ENCODE results near the gene EVA1B. TPM values are rescaled to one million over a fixed set of nuclear protein-coding genes. Genes with fewer than 3 reads are reported as not detected.

The EVA1B gene
- total and polyA plus RNA-seq, 2 of the 13 experiments (the other 11 are each of a cell fraction or from before 2014, with no cell fraction given): 3.9 to 6.6 TPM

- TF ChIP-seq USF2 (IDR thresholded peaks at IDR 0.05; ENCODE audit: low read depth, low read length): no peak
- no peak for TF ChIP-seq USF2 (CRISPR knock-in tag; IDR thresholded peaks at IDR 0.05; ENCODE audit: borderline replicate concordance)
- TF ChIP-seq POLR2G (IDR thresholded peaks at IDR 0.05; ENCODE audit: low read depth, low read length): peak; percentile 58; the same call in 1 of the 2 replicates
- no peak for TF ChIP-seq ZNF451 (CRISPR knock-in tag; IDR thresholded peaks at IDR 0.05)
- TF ChIP-seq, protein P1, sequence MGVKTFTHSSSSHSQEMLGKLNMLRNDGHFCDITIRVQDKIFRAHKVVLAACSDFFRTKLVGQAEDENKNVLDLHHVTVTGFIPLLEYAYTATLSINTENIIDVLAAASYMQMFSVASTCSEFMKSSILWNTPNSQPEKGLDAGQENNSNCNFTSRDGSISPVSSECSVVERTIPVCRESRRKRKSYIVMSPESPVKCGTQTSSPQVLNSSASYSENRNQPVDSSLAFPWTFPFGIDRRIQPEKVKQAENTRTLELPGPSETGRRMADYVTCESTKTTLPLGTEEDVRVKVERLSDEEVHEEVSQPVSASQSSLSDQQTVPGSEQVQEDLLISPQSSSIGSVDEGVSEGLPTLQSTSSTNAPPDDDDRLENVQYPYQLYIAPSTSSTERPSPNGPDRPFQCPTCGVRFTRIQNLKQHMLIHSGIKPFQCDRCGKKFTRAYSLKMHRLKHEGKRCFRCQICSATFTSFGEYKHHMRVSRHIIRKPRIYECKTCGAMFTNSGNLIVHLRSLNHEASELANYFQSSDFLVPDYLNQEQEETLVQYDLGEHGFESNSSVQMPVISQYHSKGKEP (CRISPR knock-in tag; IDR thresholded peaks at IDR 0.05): no peak
- no peak for TF ChIP-seq JUNB (CRISPR knock-in tag; IDR thresholded peaks at IDR 0.05; ENCODE audit: borderline replicate concordance)
- no peak for TF ChIP-seq CC2D1A (CRISPR knock-in tag; IDR thresholded peaks at IDR 0.05)
- no peak for TF ChIP-seq ZNF510 (CRISPR knock-in tag; IDR thresholded peaks at IDR 0.05; ENCODE audit: low read depth)
- 0 out of 2 replicates have a peak, but pooled peaks have one; percentile 66 for TF ChIP-seq THAP8 (CRISPR knock-in tag; IDR thresholded peaks at IDR 0.05; ENCODE audit: borderline replicate concordance)
- TF ChIP-seq, protein P2, sequence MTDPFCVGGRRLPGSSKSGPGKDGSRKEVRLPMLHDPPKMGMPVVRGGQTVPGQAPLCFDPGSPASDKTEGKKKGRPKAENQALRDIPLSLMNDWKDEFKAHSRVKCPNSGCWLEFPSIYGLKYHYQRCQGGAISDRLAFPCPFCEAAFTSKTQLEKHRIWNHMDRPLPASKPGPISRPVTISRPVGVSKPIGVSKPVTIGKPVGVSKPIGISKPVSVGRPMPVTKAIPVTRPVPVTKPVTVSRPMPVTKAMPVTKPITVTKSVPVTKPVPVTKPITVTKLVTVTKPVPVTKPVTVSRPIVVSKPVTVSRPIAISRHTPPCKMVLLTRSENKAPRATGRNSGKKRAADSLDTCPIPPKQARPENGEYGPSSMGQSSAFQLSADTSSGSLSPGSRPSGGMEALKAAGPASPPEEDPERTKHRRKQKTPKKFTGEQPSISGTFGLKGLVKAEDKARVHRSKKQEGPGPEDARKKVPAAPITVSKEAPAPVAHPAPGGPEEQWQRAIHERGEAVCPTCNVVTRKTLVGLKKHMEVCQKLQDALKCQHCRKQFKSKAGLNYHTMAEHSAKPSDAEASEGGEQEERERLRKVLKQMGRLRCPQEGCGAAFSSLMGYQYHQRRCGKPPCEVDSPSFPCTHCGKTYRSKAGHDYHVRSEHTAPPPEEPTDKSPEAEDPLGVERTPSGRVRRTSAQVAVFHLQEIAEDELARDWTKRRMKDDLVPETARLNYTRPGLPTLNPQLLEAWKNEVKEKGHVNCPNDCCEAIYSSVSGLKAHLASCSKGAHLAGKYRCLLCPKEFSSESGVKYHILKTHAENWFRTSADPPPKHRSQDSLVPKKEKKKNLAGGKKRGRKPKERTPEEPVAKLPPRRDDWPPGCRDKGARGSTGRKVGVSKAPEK (CRISPR knock-in tag; IDR thresholded peaks at IDR 0.05; ENCODE audit: borderline replicate concordance): no peak
- no peak; the same call in 1 of the 2 replicates for TF ChIP-seq ZNF782 (CRISPR knock-in tag; IDR thresholded peaks at IDR 0.05; ENCODE audit: borderline replicate concordance)
- TF ChIP-seq ZNF326 (CRISPR knock-in tag; IDR thresholded peaks at IDR 0.05; ENCODE audit: borderline replicate concordance): no peak
- no peak for TF ChIP-seq LCORL (IDR thresholded peaks at IDR 0.05)
- TF ChIP-seq LCORL (CRISPR knock-in tag; IDR thresholded peaks at IDR 0.05): no peak
- TF ChIP-seq ARNT2 (CRISPR knock-in tag; IDR thresholded peaks at IDR 0.05; ENCODE audit: low read depth): peak; percentile 63
- no peak; the same call in 1 of the 2 replicates for TF ChIP-seq ZNF629 (CRISPR knock-in tag; conservative IDR thresholded peaks at IDR 0.05)
- TF ChIP-seq HOXA9 (CRISPR knock-in tag; IDR thresholded peaks at IDR 0.05; ENCODE audit: borderline replicate concordance): no peak
- no peak for TF ChIP-seq RBAK (CRISPR knock-in tag; IDR thresholded peaks at IDR 0.05)
- no peak for TF ChIP-seq ETV6 (CRISPR knock-in tag; conservative IDR thresholded peaks at IDR 0.05)
- TF ChIP-seq ZNF83 (CRISPR knock-in tag; IDR thresholded peaks at IDR 0.05; ENCODE audit: borderline replicate concordance): no peak
- TF ChIP-seq GPBP1L1 (CRISPR knock-in tag; IDR thresholded peaks at IDR 0.05): no peak
Measured at GRCh38 chr1:36306210-36306901, 17.1 kb downstream of the EVA1B start, which contains the start of gene SH3D21 (continued).
